NCI-H1694 (cell line): Measurements from ENCODE around the gene ADGRV1.
"Not testable (repeated sequence)": the region's sequence is repeated elsewhere in the genome, so short reads cannot be mapped to it uniquely, and the experiment has no call there.

Experiments used
- DNase-seq: peaks from one replicate; lab custom pipeline; 2025; lab: John Stamatoyannopoulos, UW

ADGRV1 gene

GRCh38 chr5:90655423-90655822 lies 96.8 kb downstream of the ADGRV1 start:
- DNase-seq = no peak

- DNase-seq = no peak
Observed at GRCh38 chr5:90657030-90657429, 98.4 kb downstream of the ADGRV1 start.

- no peak for DNase-seq
Observed at GRCh38 chr5:90657788-90658187, 99.2 kb downstream of the ADGRV1 start.

GRCh38 chr5:90658620-90659019 lies 100.0 kb downstream of the ADGRV1 start:
- DNase-seq = no peak

GRCh38 chr5:90668079-90668565 lies 109.5 kb downstream of the ADGRV1 start:
- not testable (repeated sequence) for DNase-seq

- no peak for DNase-seq
Observed at GRCh38 chr5:90675222-90675621, 116.6 kb downstream of the ADGRV1 start.

GRCh38 chr5:90680921-90681563 lies 122.4 kb downstream of the ADGRV1 start:
- DNase-seq = no peak

- no peak for DNase-seq
Observed at GRCh38 chr5:90682278-90682677, 123.7 kb downstream of the ADGRV1 start.

GRCh38 chr5:90685425-90686022 lies 126.9 kb downstream of the ADGRV1 start:
- DNase-seq = no peak

- DNase-seq = not testable (repeated sequence)
Observed at GRCh38 chr5:90686363-90686762, 127.8 kb downstream of the ADGRV1 start.

- DNase-seq = not testable (repeated sequence)
Observed at GRCh38 chr5:90687458-90687857, 128.9 kb downstream of the ADGRV1 start.

GRCh38 chr5:90689064-90689463 lies 130.5 kb downstream of the ADGRV1 start:
- DNase-seq = no peak

GRCh38 chr5:90690307-90690706 lies 131.7 kb downstream of the ADGRV1 start:
- no peak for DNase-seq

- no peak for DNase-seq
Observed at GRCh38 chr5:90691533-90691932, 132.9 kb downstream of the ADGRV1 start.

GRCh38 chr5:90696153-90696552 lies 137.6 kb downstream of the ADGRV1 start:
- no peak for DNase-seq

- DNase-seq = no peak
Observed at GRCh38 chr5:90700299-90700698, 141.7 kb downstream of the ADGRV1 start.

- DNase-seq = no peak
Observed at GRCh38 chr5:90703932-90704331, 145.3 kb downstream of the ADGRV1 start.

- DNase-seq = no peak
Observed at GRCh38 chr5:90707698-90708097, 149.1 kb downstream of the ADGRV1 start.

- DNase-seq = peak; percentile 10
Observed at GRCh38 chr5:90709323-90710155, 150.9 kb downstream of the ADGRV1 start.

- DNase-seq = no peak
Observed at GRCh38 chr5:90718387-90718786, 159.8 kb downstream of the ADGRV1 start.

GRCh38 chr5:90739567-90739966 lies 181.0 kb downstream of the ADGRV1 start:
- no peak for DNase-seq

GRCh38 chr5:90740244-90740799 lies 181.7 kb downstream of the ADGRV1 start:
- DNase-seq = no peak
